Skeletal muscle tissue (tissue), 4 donors: ENCODE data around the gene AGPAT4. TPM values are rescaled to one million over a fixed set of nuclear protein-coding genes. Genes with fewer than 3 reads are reported as not detected.
"Not testable (repeated sequence)": the region's sequence is repeated elsewhere in the genome, so short reads cannot be mapped to it uniquely, and the experiment has no call there.

Source experiments
- H3K27ac ChIP-seq: one replicate; pipeline ENCODE4 v1.7.0; 2013; ENCODE audit warnings: mild to moderate bottlenecking, low read depth, low read length, inconsistent platforms
- H3K27me3 ChIP-seq, 3 donors: one replicate each; pipeline ENCODE4 v1.7.0; 2013; ENCODE audit warnings: low read length in 3 of 3; ENCODE audit not compliant: control insufficient read depth in 3 of 3, insufficient read depth in 3 of 3
- H3K36me3 ChIP-seq, 3 donors: one replicate each; pipeline ENCODE4 v1.7.0; 2013; ENCODE audit warnings: low read length in 3 of 3; ENCODE audit not compliant: control insufficient read depth in 3 of 3, insufficient read depth in 3 of 3
- H3K4me1 ChIP-seq, 3 donors: one replicate each; pipeline ENCODE4 v1.7.0; 2013; ENCODE audit warnings: low read length in 3 of 3, mild to moderate bottlenecking in 3 of 3; ENCODE audit not compliant: control insufficient read depth in 3 of 3, insufficient read depth in 3 of 3
- H3K4me3 ChIP-seq, 3 donors: one replicate each; pipeline ENCODE4 v1.7.0; 2013; ENCODE audit warnings: low read length in 3 of 3
- H3K9ac ChIP-seq, 3 donors: one replicate each; pipeline ENCODE4 v1.7.0; 2013; ENCODE audit warnings: low read length in 3 of 3, mild to moderate bottlenecking in 3 of 3, moderate library complexity in 2 of 3, low read depth in 1 of 3
- H3K9me3 ChIP-seq, 3 donors: one replicate each; pipeline ENCODE4 v1.7.0; 2013; ENCODE audit warnings: low read length in 3 of 3; ENCODE audit not compliant: control insufficient read depth in 3 of 3
- total RNA-seq: library from RNA; depleted of rRNA; stranded (reverse); fragments of >200 nt; gene quantifications from one replicate; pipeline ENCODE4 v1.2.3, GENCODE V29; 2014
- donor health status: Osteomylitis.

AGPAT4 gene
- total RNA-seq, 1 donor from 2014 or later = 18.3 TPM

DNA sequence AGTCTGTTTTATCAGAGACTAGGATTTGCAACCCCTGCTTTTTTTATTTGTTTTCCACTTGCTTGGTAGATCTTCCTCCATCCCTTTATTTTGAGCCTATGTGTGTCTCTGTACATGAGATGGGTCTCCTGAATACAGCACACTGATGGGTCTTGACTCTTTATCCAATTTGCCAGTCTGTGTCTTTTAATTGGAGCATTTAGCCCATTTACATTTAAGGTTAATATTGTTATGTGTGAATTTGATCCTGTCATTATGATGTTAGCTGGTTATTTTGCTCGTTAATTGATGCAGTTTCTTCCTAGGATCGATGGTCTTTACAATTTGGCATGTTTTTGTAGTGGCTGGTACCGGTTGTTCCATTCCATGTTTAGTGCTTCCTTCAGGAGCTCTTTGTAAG is 97.4 kb downstream of the AGPAT4 start:
- not testable (repeated sequence) for H3K27ac ChIP-seq, H3K9ac ChIP-seq, H3K27me3 ChIP-seq, H3K4me3 ChIP-seq, H3K36me3 ChIP-seq, H3K4me1 ChIP-seq, H3K9me3 ChIP-seq

DNA sequence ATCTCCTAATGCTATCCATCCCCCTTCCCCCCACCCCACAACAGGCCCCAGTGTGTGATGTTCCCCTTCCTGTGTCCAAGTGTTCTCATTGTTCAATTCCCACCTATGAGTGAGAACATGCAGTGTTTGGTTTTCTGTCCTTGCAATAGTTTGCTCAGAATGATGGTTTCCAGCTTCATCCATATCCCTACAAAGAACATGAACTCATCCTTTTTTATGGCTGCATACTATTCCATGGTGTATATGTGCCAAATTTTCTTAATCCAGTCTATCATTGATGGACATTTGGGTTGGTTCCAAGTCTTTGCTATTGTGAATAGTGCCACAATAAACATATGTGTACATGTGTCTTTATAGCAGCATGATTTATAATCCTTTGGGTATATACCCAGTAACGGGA is 101.1 kb downstream of the AGPAT4 start:
- not testable (repeated sequence) for H3K27me3 ChIP-seq, H3K4me1 ChIP-seq, H3K27ac ChIP-seq, H3K36me3 ChIP-seq, H3K9me3 ChIP-seq, H3K4me3 ChIP-seq, H3K9ac ChIP-seq

DNA sequence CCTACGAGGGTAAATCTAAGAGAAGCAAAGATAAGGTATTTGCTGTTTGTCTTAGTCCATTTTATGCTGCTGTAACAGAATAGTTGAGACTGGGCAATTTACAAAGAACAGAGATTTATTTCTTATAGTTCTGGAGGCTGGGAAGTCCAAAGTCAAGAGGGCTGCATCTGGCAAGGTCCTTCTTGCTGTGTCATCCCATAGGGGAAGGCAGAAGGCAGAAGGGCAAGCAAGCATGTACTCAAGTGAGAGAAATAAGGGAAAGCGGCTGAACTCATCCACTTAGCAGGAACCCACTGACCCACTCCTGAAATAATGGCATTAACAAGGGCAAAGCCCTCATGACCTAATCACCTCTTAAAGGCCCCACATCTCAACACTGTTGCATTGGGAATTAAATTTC is 102.7 kb downstream of the AGPAT4 start:
- Histone ChIP-seq H3K4me1 (peaks cover 0 to 7% (median 3%) of the 10 kb centered on the region in 3 donors), H3K27ac (no peak overlapping the region), H3K9ac (no peak overlapping the region), H3K4me3 (no peak overlapping the region), H3K36me3 (no peaks in the 10 kb centered on the region), H3K9me3 (no peaks in the 10 kb centered on the region), H3K27me3 (no peaks in the 10 kb centered on the region)

DNA sequence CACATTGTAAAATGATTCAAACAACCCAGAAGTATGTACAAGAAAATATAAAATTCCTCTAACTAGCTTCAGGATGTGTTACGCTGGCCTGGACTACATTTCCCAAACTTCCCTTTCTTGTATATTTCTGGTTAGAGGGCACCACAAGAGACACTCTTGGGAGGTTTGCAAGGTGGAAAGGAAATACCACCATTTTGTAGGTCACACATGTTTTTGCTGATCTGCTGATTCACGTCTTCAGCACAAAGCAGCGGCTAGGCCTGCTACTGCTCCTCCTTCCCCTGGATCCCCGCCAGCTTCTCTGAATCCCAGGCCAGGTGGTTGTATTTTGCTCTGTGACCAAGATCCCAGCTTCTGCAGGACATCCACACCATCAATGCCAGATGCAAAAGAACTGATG is 104.2 kb downstream of the AGPAT4 start:
- H3K9ac ChIP-seq = no peak overlapping the region
- H3K27ac ChIP-seq = no peak overlapping the region

DNA sequence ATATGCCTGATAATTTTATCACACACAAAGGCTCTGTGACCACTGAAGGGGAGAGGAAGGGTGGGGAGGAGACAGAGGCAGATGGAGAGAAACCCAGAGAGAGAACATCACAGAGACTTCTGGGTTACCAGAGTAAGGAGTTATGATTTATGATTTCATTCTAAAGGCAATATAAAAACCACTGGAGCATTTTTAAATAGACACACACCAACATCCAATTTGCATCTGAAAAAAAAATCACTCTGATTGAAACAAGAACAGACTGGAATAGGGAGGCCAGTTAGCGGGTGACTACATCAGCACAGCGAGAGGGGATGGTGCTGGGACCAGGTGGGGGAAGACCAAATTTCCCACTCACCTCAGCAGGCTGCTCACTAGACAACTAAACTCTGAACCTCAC is 104.8 kb downstream of the AGPAT4 start:
- no peak overlapping the region for H3K27ac ChIP-seq

More for the DNA sequence above, 104.2 kb downstream of the AGPAT4 start:
- H3K36me3 ChIP-seq = no peaks in the 10 kb centered on the region
- no peaks in the 10 kb centered on the region for H3K9me3 ChIP-seq
- H3K4me1 ChIP-seq = peaks cover 0 to 7% (median 3%) of the 10 kb centered on the region in 3 donors
- no peaks in the 10 kb centered on the region for H3K27me3 ChIP-seq
- H3K4me3 ChIP-seq = no peak overlapping the region

DNA sequence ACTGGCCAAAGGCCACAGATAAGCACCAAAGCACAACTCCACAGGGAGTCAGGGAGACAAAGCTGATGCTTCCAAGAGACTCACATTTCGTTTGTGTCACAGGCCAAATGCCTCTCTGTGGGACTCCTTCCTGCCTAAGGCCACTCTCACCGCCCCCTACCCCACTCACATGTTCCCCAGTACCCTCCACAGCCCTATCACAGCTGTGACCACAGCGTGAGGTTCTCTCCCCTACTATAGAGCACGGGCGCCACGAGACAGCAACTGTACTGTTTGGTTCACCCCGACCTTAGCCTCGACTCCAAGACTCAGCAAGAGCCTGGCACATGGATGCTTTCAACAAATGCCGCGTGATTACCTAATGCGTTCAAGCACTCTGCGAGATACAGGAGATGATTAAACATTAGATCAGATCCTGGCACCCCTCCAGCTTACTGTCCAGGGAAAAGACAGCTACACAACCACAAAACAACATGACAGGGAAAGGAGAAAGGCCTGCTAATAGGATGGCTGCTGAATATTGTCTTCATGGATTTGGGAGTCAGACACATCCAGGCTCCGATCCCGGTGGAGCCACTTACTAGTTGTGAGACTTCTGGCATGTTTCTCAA is 105.5 kb downstream of the AGPAT4 start:
- Histone ChIP-seq H3K27me3 (no peaks in the 10 kb centered on the region), H3K9ac (no peak overlapping the region), H3K9me3 (no peaks in the 10 kb centered on the region), H3K4me3 (no peak overlapping the region), H3K4me1 (peaks cover 0 to 7% (median 3%) of the 10 kb centered on the region in 3 donors), H3K36me3 (peaks cover 0 to 5% (median 2%) of the 10 kb centered on the region in 3 donors), H3K27ac (no peak overlapping the region)

More for the DNA sequence above, 104.8 kb downstream of the AGPAT4 start:
- Histone ChIP-seq H3K9me3 (no peaks in the 10 kb centered on the region), H3K4me3 (no peak overlapping the region), H3K4me1 (peaks cover 0 to 7% (median 3%) of the 10 kb centered on the region in 3 donors), H3K36me3 (peaks cover 0 to 2% (median 0%) of the 10 kb centered on the region in 3 donors), H3K9ac (no peak overlapping the region), H3K27me3 (no peaks in the 10 kb centered on the region)

DNA sequence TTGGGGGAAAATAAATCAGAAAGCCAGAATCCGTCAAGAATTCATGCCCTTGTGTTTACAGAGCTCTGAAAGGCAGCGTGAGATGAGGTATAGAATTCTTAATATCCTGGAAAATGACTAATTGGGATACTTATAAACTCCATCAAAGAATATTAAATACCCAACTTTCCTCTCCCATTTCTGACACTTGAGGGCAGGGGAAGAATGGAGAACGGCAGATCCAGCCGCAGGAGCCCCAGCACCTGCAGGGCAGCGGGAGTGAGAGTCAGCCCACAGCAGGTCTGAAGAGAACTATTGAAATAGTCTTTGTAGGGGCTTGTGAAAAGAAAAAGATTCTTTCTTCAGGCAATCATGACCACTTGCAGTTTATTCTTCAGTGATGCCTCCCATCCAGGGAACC is 107.2 kb downstream of the AGPAT4 start:
- Histone ChIP-seq H3K27ac (no peak overlapping the region), H3K4me1 (peaks cover 0 to 7% (median 3%) of the 10 kb centered on the region in 3 donors), H3K9ac (no peak overlapping the region), H3K36me3 (peaks cover 0 to 5% (median 3%) of the 10 kb centered on the region in 3 donors), H3K27me3 (no peaks in the 10 kb centered on the region), H3K9me3 (no peaks in the 10 kb centered on the region), H3K4me3 (no peak overlapping the region)

DNA sequence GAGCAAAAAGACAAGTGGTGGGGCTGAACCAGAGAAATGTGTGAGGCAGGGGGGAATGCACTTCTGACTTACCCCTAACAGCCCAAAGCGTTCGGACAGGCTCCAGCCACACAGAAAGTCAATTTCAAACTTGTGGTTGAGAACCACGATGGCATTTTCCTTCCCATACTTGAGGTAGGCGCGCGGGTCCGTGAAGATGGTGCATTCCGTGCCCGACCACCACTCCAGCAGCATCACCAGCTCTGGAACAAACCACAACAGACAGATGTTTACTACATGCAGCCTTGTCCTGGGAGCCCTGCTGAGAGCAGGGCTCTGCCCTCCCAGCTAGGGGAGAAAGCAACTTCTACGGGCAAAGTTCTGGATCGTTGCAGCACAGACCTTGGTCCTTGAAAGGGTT is 107.7 kb downstream of the AGPAT4 start:
- Histone ChIP-seq H3K27ac (no peak overlapping the region), H3K4me3 (no peak overlapping the region), H3K9me3 (no peaks in the 10 kb centered on the region), H3K4me1 (peaks cover 0 to 7% (median 3%) of the 10 kb centered on the region in 3 donors), H3K36me3 (peaks cover 0 to 7% (median 3%) of the 10 kb centered on the region in 3 donors), H3K9ac (no peak overlapping the region), H3K27me3 (no peaks in the 10 kb centered on the region)

DNA sequence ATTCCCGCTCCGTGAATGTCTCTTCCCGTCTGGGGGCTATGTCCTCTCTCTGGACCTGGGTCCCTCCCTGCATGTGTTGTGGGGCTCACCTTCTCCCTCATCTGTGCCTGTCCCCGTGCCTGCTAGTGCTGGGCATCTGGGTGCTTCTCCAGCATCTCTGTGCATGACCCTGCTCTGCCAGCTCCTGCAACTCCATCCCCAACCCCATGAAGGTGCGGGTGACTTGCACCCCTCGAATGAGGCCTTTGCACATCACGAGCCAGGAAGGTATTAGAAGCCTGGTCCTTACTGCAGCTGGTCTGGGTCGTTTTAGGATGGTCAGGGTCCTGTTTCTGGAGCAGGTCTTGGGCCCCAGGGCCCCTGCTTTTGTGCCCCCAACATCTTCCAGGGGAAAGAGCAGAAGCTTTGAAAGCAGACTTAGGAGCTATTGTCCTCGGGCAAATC is 109.7 kb downstream of the AGPAT4 start:
- Histone ChIP-seq H3K9ac (no peak overlapping the region), H3K36me3 (peaks cover 0 to 7% (median 3%) of the 10 kb centered on the region in 3 donors), H3K27me3 (no peaks in the 10 kb centered on the region), H3K4me3 (no peak overlapping the region), H3K4me1 (peaks cover 0 to 4% (median 3%) of the 10 kb centered on the region in 3 donors), H3K27ac (no peak overlapping the region), H3K9me3 (no peaks in the 10 kb centered on the region)

DNA sequence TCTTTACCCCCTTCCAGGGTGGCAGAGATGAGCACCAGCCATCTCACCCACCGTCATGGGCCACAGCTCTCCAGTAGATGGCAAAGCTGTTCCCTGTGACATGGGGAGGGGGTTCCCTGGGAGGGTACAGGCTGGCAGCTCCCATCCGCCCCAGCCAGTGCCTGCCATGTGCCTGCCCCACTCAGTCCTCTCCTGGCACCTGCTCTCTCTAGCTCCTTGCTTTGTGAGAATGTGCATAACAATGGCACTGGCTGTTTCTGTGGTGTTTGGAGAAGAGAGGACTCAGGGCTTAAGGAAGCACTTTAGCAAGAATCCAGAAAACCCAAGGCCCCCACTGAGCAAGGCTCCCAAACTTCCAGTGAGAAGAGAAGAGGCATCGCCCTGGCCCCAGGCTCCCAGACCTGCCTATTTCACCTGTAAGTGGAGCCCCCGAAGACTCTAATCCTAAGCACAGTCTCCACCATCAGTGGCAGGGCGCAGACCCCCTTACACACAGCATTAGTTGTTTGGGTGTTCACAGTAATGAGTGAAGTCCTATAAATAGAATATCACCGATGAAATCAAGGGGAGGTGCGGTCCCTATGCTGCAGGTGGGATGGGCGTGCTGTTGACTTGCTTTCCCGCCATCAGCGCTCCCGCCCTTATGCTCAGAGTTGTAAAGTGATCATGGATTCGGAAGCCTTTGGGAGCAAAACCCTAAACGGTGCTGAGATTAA is 110.2 kb downstream of the AGPAT4 start:
- Histone ChIP-seq H3K36me3 (peaks cover 0 to 7% (median 3%) of the 10 kb centered on the region in 3 donors), H3K27me3 (no peaks in the 10 kb centered on the region), H3K27ac (no peak overlapping the region), H3K9me3 (no peaks in the 10 kb centered on the region), H3K4me1 (peaks cover 0 to 3% (median under 1%) of the 10 kb centered on the region in 3 donors), H3K9ac (no peak overlapping the region), H3K4me3 (no peak overlapping the region)
